ENCODE data around the gene GABRA4.

Gene GABRA4

DNA sequence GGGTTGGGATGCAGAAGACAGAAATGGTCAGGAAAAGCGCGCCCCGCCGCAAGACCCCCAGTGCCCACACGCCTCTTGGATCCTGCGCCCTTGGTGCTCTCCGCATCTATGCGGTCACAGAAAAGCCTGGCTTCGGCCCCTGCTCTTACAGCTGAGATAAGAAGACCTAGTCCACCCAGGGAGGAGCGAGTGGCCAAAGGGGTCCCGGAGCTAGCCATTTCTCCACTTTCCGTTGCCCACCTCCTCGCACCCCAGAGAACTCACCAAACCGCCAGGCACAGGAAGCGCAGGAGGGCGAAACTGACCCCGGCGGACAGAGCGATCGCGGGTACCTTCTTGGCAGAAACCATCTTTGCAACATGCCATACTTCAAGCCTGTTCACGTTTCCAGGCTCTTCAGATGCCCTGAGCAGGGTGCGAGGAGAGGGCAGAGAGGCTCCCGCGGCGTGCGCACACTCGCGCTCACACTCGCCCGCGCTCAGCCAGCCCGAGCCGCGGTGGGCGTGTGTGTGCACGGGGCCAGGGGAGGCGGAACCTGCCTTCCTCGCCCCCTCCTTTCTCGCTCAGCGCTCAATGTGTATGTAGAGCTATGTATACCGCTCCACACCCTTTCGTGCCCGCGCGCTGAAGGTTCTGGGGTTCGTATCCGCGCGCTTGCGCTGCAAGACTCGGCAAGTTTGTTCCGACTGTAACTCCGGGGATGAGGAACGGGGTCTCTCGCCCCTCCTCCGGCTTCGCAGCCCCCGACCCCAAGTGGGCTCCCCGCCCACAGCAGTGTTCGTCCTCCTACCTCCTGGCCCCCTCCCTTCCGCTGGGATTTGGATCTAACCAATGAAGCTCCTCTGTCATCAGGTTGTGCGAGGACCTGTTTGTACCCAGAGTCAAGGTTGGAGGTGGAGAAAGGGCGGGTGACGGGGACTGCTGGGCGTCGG lies at the start of gene GABRA4:
Gene GABRA4, minus strand, starts transcription at position 507 of the 932 bp plus-strand sequence. Its CDS starts 157 bp downstream, at position 350.
- DNase-seq (ENCODE audit: low read depth), result peak; percentile 15
- H3K4me3 ChIP-seq (ENCODE audit: low read depth, low read length), result no peak within 1 kb of the TSS
- TF ChIP-seq MYC (IDR thresholded peaks at IDR 0.05; ENCODE audit: low read depth, low read length), result no peak
- TF ChIP-seq, protein P1, sequence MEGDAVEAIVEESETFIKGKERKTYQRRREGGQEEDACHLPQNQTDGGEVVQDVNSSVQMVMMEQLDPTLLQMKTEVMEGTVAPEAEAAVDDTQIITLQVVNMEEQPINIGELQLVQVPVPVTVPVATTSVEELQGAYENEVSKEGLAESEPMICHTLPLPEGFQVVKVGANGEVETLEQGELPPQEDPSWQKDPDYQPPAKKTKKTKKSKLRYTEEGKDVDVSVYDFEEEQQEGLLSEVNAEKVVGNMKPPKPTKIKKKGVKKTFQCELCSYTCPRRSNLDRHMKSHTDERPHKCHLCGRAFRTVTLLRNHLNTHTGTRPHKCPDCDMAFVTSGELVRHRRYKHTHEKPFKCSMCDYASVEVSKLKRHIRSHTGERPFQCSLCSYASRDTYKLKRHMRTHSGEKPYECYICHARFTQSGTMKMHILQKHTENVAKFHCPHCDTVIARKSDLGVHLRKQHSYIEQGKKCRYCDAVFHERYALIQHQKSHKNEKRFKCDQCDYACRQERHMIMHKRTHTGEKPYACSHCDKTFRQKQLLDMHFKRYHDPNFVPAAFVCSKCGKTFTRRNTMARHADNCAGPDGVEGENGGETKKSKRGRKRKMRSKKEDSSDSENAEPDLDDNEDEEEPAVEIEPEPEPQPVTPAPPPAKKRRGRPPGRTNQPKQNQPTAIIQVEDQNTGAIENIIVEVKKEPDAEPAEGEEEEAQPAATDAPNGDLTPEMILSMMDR (IDR thresholded peaks at IDR 0.05; ENCODE audit: low read depth, low read length), result no peak
- TF ChIP-seq, protein P2, sequence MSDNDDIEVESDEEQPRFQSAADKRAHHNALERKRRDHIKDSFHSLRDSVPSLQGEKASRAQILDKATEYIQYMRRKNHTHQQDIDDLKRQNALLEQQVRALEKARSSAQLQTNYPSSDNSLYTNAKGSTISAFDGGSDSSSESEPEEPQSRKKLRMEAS (IDR thresholded peaks at IDR 0.05; ENCODE audit: low read depth, low read length), result no peak
- no peak for TF ChIP-seq POLR2A (IDR thresholded peaks at IDR 0.05; ENCODE audit: extremely low read depth, insufficient read length)

DNA sequence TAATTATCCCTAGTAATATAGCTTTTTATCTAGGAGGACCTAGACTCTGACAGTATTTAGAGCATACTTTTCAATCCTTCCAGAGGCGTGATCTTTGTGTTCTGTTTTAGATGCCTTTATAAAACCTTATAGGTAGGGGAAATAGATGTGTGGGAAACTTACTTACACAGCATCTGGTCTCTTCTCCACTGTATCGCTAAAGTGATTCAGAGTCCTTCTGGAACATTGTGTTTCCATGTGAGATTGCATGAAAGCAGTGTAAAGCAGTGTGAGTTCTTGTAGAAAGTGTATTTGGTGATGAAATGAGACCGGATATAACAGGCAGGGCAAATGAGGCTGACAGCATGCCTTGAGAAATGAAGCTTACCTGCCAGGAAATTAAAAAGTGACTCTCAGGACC lies 47.4 kb upstream of the GABRA4 start:
- H3K4me3 ChIP-seq (ENCODE audit: low read depth, low read length), result no peak overlapping the region
- TF ChIP-seq MYC (IDR thresholded peaks at IDR 0.05; ENCODE audit: low read depth, low read length) (no peak), POLR2A (IDR thresholded peaks at IDR 0.05; ENCODE audit: extremely low read depth, insufficient read length) (no peak)
- TF ChIP-seq, protein P2 (IDR thresholded peaks at IDR 0.05; ENCODE audit: low read depth, low read length), result no peak
- TF ChIP-seq, protein P1 (IDR thresholded peaks at IDR 0.05; ENCODE audit: low read depth, low read length), result no peak
- no peak for DNase-seq (ENCODE audit: low read depth)

DNA sequence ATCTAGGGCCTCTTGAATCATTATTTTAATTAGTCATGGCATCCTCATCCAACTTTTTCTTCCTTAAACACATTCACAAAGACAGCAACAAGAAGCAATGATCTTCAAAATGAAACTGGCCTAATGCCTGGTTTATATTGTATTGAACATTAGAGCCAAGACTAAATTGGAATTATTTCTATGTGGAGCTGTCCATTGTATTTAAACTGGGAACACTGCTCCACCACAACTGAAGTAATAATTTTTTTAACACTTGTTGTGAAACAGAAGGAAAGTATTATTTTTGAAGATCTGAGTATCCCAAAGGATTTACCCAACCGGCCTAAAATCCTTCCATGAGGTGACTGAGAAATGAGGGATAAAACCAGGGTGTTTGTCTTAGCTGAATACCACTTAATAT lies 44.9 kb upstream of the GABRA4 start:
- no peak for DNase-seq (ENCODE audit: low read depth)
- no peak overlapping the region for H3K4me3 ChIP-seq (ENCODE audit: low read depth, low read length)
- TF ChIP-seq, protein P1 (IDR thresholded peaks at IDR 0.05; ENCODE audit: low read depth, low read length), result no peak
- TF ChIP-seq MYC (IDR thresholded peaks at IDR 0.05; ENCODE audit: low read depth, low read length) (no peak), POLR2A (IDR thresholded peaks at IDR 0.05; ENCODE audit: extremely low read depth, insufficient read length) (no peak)
- TF ChIP-seq, protein P2 (IDR thresholded peaks at IDR 0.05; ENCODE audit: low read depth, low read length), result no peak

DNA sequence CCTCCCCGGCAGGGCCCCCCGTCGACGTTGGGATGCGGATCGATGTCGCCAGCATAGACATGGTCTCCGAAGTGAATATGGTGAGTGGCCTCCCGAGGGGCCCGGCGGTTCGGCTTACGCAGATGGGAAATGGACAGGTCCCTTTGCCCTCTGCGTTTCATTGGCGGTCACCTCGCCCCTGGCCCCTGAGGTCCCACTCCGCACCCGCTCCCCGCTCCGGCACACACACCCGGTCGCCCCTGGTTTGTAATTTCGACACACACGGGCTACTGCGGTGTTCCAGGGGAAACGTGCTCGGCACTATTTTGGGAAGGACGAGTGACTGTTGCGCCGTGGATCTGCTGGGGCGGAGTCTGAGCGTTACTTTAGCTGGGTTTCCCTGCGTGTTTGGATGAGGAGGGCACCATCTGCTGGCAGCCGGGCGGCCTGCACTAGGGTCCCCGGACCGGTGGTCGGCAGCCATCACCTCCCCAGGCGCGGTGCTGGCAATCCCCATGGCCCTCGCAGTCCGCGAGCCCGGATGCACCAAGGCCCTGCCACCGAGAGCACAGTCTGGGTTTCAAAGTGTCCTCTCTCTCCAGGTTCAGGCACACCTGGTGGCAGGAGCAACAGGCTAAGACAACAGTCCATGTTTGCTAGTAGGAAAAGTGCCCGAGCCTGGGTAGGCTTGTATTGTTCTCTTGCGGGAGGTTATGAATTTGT lies 39.2 kb upstream of the GABRA4 start:
- peak; percentile 60 for DNase-seq (ENCODE audit: low read depth)
- no peak overlapping the region for H3K4me3 ChIP-seq (ENCODE audit: low read depth, low read length)
- TF ChIP-seq, protein P1 (IDR thresholded peaks at IDR 0.05; ENCODE audit: low read depth, low read length), result peak; percentile 66
- TF ChIP-seq, protein P2 (IDR thresholded peaks at IDR 0.05; ENCODE audit: low read depth, low read length), result no peak
- TF ChIP-seq POLR2A (IDR thresholded peaks at IDR 0.05; ENCODE audit: extremely low read depth, insufficient read length) (no peak), MYC (IDR thresholded peaks at IDR 0.05; ENCODE audit: low read depth, low read length) (no peak)

DNA sequence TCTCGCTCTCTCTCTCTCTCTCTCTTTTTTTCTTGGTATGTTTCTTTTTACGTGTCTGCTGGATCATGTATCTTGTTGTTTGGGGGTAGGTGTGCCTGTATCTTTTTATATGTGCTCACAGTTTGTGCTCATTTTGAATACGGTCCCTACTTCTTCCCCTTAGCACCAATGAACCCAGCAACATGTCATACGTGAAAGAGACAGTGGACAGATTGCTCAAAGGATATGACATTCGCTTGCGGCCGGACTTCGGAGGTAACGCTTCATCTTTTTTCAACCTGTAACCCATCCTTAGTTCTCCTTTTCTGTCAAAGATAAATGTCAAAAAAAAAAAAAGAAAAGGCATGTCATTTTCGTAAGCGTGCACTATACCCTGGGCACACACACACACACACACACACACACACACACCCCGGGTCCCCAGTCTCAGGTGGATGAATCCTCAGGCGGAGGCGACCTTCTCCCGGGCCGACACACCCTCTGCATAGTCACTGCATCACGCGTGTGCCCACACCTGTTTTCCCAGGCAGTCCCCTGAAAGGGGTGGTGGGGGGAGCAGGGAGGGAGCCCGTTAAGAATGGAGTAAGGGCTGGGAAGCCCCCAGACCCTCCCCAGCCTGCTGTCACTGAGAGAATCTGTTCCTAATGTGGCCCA lies 38.5 kb upstream of the GABRA4 start:
- TF ChIP-seq, protein P2 (IDR thresholded peaks at IDR 0.05; ENCODE audit: low read depth, low read length), result no peak
- no peak for TF ChIP-seq POLR2A (IDR thresholded peaks at IDR 0.05; ENCODE audit: extremely low read depth, insufficient read length)
- TF ChIP-seq, protein P1 (IDR thresholded peaks at IDR 0.05; ENCODE audit: low read depth, low read length), result no peak
- TF ChIP-seq MYC (IDR thresholded peaks at IDR 0.05; ENCODE audit: low read depth, low read length), result no peak

More for the DNA sequence above, 38.5 kb upstream of the GABRA4 start:
- H3K4me3 ChIP-seq (ENCODE audit: low read depth, low read length), result no peak overlapping the region
- DNase-seq (ENCODE audit: low read depth), result no peak

Measured in NB4 (cell line).